Measurements from ENCODE around the gene CHRNA9.

GRCh38 chr4:40327340-40327739 is 7.8 kb upstream of the CHRNA9 start:
- TF ChIP-seq KDM5A (IDR thresholded peaks at IDR 0.05) = no peak
- TF ChIP-seq, protein P1, sequence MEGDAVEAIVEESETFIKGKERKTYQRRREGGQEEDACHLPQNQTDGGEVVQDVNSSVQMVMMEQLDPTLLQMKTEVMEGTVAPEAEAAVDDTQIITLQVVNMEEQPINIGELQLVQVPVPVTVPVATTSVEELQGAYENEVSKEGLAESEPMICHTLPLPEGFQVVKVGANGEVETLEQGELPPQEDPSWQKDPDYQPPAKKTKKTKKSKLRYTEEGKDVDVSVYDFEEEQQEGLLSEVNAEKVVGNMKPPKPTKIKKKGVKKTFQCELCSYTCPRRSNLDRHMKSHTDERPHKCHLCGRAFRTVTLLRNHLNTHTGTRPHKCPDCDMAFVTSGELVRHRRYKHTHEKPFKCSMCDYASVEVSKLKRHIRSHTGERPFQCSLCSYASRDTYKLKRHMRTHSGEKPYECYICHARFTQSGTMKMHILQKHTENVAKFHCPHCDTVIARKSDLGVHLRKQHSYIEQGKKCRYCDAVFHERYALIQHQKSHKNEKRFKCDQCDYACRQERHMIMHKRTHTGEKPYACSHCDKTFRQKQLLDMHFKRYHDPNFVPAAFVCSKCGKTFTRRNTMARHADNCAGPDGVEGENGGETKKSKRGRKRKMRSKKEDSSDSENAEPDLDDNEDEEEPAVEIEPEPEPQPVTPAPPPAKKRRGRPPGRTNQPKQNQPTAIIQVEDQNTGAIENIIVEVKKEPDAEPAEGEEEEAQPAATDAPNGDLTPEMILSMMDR (IDR thresholded peaks at IDR 0.05) = no peak
- TF ChIP-seq RCOR1 (IDR thresholded peaks at IDR 0.05; ENCODE audit: low read depth, low read length) = no peak
- TF ChIP-seq POLR2A (IDR thresholded peaks at IDR 0.05; ENCODE audit: low read length) = no peak
- TF ChIP-seq BHLHE40 (IDR thresholded peaks at IDR 0.05; ENCODE audit: low read depth, low read length) = no peak
- no peak for TF ChIP-seq FOSL2 (IDR thresholded peaks at IDR 0.05)
- no peak for TF ChIP-seq FOSL2 (CRISPR knock-in tag; IDR thresholded peaks at IDR 0.05)
- TF ChIP-seq FOXS1 (CRISPR knock-in tag; IDR thresholded peaks at IDR 0.05) = no peak
- TF ChIP-seq, protein P2, sequence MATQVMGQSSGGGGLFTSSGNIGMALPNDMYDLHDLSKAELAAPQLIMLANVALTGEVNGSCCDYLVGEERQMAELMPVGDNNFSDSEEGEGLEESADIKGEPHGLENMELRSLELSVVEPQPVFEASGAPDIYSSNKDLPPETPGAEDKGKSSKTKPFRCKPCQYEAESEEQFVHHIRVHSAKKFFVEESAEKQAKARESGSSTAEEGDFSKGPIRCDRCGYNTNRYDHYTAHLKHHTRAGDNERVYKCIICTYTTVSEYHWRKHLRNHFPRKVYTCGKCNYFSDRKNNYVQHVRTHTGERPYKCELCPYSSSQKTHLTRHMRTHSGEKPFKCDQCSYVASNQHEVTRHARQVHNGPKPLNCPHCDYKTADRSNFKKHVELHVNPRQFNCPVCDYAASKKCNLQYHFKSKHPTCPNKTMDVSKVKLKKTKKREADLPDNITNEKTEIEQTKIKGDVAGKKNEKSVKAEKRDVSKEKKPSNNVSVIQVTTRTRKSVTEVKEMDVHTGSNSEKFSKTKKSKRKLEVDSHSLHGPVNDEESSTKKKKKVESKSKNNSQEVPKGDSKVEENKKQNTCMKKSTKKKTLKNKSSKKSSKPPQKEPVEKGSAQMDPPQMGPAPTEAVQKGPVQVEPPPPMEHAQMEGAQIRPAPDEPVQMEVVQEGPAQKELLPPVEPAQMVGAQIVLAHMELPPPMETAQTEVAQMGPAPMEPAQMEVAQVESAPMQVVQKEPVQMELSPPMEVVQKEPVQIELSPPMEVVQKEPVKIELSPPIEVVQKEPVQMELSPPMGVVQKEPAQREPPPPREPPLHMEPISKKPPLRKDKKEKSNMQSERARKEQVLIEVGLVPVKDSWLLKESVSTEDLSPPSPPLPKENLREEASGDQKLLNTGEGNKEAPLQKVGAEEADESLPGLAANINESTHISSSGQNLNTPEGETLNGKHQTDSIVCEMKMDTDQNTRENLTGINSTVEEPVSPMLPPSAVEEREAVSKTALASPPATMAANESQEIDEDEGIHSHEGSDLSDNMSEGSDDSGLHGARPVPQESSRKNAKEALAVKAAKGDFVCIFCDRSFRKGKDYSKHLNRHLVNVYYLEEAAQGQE (IDR thresholded peaks at IDR 0.05) = no peak
- TF ChIP-seq RFX5 (IDR thresholded peaks at IDR 0.05) = no peak
